HEK293 (cell line): ENCODE results near the gene GABRD.
A peak's percentile ranks its signal among the peaks of the same experiment; 100 is the strongest.

ENCODE experiments used
- CTCF ChIA-PET: fragments of 350-600 bp; formaldehyde crosslinking; extraction: SDS; loops from one replicate; lab custom pipeline; 2021; ENCODE audit warnings: antibody characterized with exemption; lab: Yijun Ruan, JAX
- POLR2A ChIA-PET: fragments of 300-600 bp; formaldehyde crosslinking; extraction: SDS; loops from one replicate; lab custom pipeline; 2020; ENCODE audit warnings: antibody characterized with exemption, inconsistent platforms; lab: Yijun Ruan, JAX
- H3K27ac ChIP-seq: fragments of 200-500 bp; sonication (Bioruptor generic); 2 replicates; pipeline ENCODE4 v1.5.1; 2014; ENCODE audit warnings: low read depth, low read length, control low read depth, inconsistent platforms; ENCODE audit errors: extremely low read depth
- H3K36me3 ChIP-seq, 2 experiments: fragments of 200-500 bp in 1 of 2; sonication (Bioruptor generic) in 1 of 2; 1 replicate in 1 of 2; 2 replicates in 1 of 2; pipeline ENCODE4 v1.5.1; 2014 to 2017; ENCODE audit warnings: inconsistent platforms in 2 of 2, low read length in 2 of 2; ENCODE audit not compliant: control insufficient read depth in 2 of 2, insufficient read depth in 1 of 2
- H3K4me1 ChIP-seq: fragments of 200-500 bp; sonication (Bioruptor generic); 2 replicates; pipeline ENCODE4 v1.5.1; 2014; ENCODE audit warnings: mild to moderate bottlenecking, low read length, inconsistent platforms; ENCODE audit not compliant: control insufficient read depth, insufficient read depth
- H3K4me3 ChIP-seq: 2 replicates; pipeline ENCODE4 v1.5.1; 2011; ENCODE audit warnings: low read depth, mild to moderate bottlenecking, control low read depth, low read length, moderate library complexity
- H3K9me3 ChIP-seq: fragments of 200-500 bp; sonication (Bioruptor generic); 2 replicates; pipeline ENCODE4 v1.5.1; 2014; ENCODE audit warnings: low read depth, low read length, inconsistent platforms; ENCODE audit not compliant: control insufficient read depth, insufficient read depth
- KLF9 ChIP-seq: fragments of 450-650 bp; formaldehyde crosslinking; IDR thresholded peaks from 2 replicates; pipeline ENCODE4 v1.5.1; 2016; ENCODE audit warnings: missing biosample characterization, missing genetic modification characterization, low read depth
- PRDM2 ChIP-seq: fragments of 450-650 bp; formaldehyde crosslinking; IDR thresholded peaks from 2 replicates; pipeline ENCODE4 v1.5.1; 2016; ENCODE audit warnings: missing biosample characterization, missing genetic modification characterization, borderline replicate concordance
- SCRT1 ChIP-seq: fragments of 450-650 bp; formaldehyde crosslinking; IDR thresholded peaks from 2 replicates; pipeline ENCODE4 v1.5.1; 2016; ENCODE audit warnings: missing biosample characterization, missing genetic modification characterization, borderline replicate concordance
- SCRT2 ChIP-seq: fragments of 450-650 bp; formaldehyde crosslinking; IDR thresholded peaks from 2 replicates; pipeline ENCODE4 v1.5.1; 2016; ENCODE audit warnings: missing biosample characterization, missing genetic modification characterization
- SETDB1 ChIP-seq: IDR thresholded peaks from one replicate; pipeline ENCODE4 v1.6.1; 2017; ENCODE audit warnings: mild to moderate bottlenecking, low read length, moderate library complexity, mixed read lengths; ENCODE audit not compliant: insufficient read length
- ZNF10 ChIP-seq: fragments of 450-650 bp; formaldehyde crosslinking; IDR thresholded peaks from 2 replicates; pipeline ENCODE4 v1.5.1; 2017; ENCODE audit warnings: missing biosample characterization, missing genetic modification characterization
- ZNF121 ChIP-seq: fragments of 450-650 bp; formaldehyde crosslinking; IDR thresholded peaks from 2 replicates; pipeline ENCODE4 v1.5.1; 2016; ENCODE audit warnings: missing biosample characterization, missing genetic modification characterization
- ZNF214 ChIP-seq: fragments of 450-650 bp; formaldehyde crosslinking; IDR thresholded peaks from 2 replicates; pipeline ENCODE4 v1.5.1; 2017; ENCODE audit warnings: missing biosample characterization, mild to moderate bottlenecking, missing genetic modification characterization, borderline replicate concordance
- ZNF24 ChIP-seq: fragments of 450-650 bp; formaldehyde crosslinking; IDR thresholded peaks from 2 replicates; pipeline ENCODE4 v1.5.1; 2016; ENCODE audit warnings: missing biosample characterization, missing genetic modification characterization
- ZNF394 ChIP-seq: fragments of 450-650 bp; formaldehyde crosslinking; IDR thresholded peaks from 2 replicates; pipeline ENCODE4 v1.5.1; 2016; ENCODE audit warnings: missing biosample characterization, missing genetic modification characterization, mild to moderate bottlenecking, moderate library complexity, borderline replicate concordance
- ZNF521 ChIP-seq: fragments of 450-650 bp; formaldehyde crosslinking; IDR thresholded peaks from 2 replicates; pipeline ENCODE4 v1.5.1; 2017; ENCODE audit warnings: missing biosample characterization, mild to moderate bottlenecking, missing genetic modification characterization
- ZNF610 ChIP-seq: fragments of 450-650 bp; formaldehyde crosslinking; IDR thresholded peaks from 2 replicates; pipeline ENCODE4 v1.5.1; 2016; ENCODE audit warnings: missing biosample characterization, missing genetic modification characterization, borderline replicate concordance
- ZNF677 ChIP-seq: fragments of 450-650 bp; IDR thresholded peaks from 2 replicates; pipeline ENCODE4 v1.5.0; 2018; ENCODE audit warnings: missing biosample characterization, mild to moderate bottlenecking, missing genetic modification characterization, moderate library complexity
- ZNF701 ChIP-seq: fragments of 450-650 bp; formaldehyde crosslinking; IDR thresholded peaks from 2 replicates; pipeline ENCODE4 v1.5.1; 2016; ENCODE audit warnings: missing biosample characterization, missing genetic modification characterization
- ZNF704 ChIP-seq: fragments of 450-650 bp; formaldehyde crosslinking; IDR thresholded peaks from 2 replicates; pipeline ENCODE4 v1.5.1; 2016; ENCODE audit warnings: missing biosample characterization, missing genetic modification characterization
- TF ChIP-seq, protein P1 (sequence below): fragments of 450-650 bp; formaldehyde crosslinking; conservative IDR thresholded peaks from 2 replicates; pipeline ENCODE4 v1.5.1; 2016; ENCODE audit warnings: low read depth, missing biosample characterization, missing genetic modification characterization
- TF ChIP-seq, protein P2 (sequence below): fragments of 450-650 bp; formaldehyde crosslinking; IDR thresholded peaks from 2 replicates; pipeline ENCODE4 v1.5.1; 2016; ENCODE audit warnings: missing biosample characterization, missing genetic modification characterization

The GABRD gene

GRCh38 chr1:2076826-2077225 is 57.7 kb downstream of the GABRD start (continued):
- TF ChIP-seq, protein P1, sequence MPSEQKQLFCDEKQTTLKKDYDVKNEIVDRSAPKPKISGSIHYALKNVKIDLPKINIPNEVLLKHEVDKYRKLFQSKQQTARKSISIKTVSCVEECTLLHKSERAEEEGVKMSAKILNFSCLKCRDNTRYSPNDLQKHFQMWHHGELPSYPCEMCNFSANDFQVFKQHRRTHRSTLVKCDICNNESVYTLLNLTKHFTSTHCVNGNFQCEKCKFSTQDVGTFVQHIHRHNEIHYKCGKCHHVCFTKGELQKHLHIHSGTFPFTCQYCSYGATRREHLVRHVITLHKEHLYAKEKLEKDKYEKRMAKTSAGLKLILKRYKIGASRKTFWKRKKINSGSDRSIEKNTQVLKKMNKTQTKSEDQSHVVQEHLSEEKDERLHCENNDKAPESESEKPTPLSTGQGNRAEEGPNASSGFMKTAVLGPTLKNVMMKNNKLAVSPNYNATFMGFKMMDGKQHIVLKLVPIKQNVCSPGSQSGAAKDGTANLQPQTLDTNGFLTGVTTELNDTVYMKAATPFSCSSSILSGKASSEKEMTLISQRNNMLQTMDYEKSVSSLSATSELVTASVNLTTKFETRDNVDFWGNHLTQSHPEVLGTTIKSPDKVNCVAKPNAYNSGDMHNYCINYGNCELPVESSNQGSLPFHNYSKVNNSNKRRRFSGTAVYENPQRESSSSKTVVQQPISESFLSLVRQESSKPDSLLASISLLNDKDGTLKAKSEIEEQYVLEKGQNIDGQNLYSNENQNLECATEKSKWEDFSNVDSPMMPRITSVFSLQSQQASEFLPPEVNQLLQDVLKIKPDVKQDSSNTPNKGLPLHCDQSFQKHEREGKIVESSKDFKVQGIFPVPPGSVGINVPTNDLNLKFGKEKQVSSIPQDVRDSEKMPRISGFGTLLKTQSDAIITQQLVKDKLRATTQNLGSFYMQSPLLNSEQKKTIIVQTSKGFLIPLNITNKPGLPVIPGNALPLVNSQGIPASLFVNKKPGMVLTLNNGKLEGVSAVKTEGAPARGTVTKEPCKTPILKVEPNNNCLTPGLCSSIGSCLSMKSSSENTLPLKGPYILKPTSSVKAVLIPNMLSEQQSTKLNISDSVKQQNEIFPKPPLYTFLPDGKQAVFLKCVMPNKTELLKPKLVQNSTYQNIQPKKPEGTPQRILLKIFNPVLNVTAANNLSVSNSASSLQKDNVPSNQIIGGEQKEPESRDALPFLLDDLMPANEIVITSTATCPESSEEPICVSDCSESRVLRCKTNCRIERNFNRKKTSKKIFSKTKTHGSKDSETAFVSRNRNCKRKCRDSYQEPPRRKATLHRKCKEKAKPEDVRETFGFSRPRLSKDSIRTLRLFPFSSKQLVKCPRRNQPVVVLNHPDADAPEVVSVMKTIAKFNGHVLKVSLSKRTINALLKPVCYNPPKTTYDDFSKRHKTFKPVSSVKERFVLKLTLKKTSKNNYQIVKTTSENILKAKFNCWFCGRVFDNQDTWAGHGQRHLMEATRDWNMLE (tag by site-specific recombination): no peak
- TF ChIP-seq ZNF24 (tag by site-specific recombination) (no peak), KLF9 (tag by site-specific recombination) (no peak), ZNF704 (tag by site-specific recombination) (no peak)
- TF ChIP-seq, protein P2, sequence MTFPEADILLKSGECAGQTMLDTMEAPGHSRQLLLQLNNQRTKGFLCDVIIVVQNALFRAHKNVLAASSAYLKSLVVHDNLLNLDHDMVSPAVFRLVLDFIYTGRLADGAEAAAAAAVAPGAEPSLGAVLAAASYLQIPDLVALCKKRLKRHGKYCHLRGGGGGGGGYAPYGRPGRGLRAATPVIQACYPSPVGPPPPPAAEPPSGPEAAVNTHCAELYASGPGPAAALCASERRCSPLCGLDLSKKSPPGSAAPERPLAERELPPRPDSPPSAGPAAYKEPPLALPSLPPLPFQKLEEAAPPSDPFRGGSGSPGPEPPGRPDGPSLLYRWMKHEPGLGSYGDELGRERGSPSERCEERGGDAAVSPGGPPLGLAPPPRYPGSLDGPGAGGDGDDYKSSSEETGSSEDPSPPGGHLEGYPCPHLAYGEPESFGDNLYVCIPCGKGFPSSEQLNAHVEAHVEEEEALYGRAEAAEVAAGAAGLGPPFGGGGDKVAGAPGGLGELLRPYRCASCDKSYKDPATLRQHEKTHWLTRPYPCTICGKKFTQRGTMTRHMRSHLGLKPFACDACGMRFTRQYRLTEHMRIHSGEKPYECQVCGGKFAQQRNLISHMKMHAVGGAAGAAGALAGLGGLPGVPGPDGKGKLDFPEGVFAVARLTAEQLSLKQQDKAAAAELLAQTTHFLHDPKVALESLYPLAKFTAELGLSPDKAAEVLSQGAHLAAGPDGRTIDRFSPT (tag by site-specific recombination): no peak

GRCh38 chr1:2078170-2078569 is 59.0 kb downstream of the GABRD start:
- H3K36me3 ChIP-seq: peaks cover 0 to 37% of the 10 kb centered on the region in 2 experiments; a peak in 1 of 3 replicates
- TF ChIP-seq ZNF521 (tag by site-specific recombination): no peak
- peak; percentile 75 for TF ChIP-seq SETDB1
- ChIA-PET POLR2A (no interaction called here), CTCF (interaction anchor here (1.4 kb wide), 1 partner anchor 62 kb away, joined by 4 read pairs; no protein-coding TSS in a partner anchor)
- H3K4me1 ChIP-seq: no peaks in the 10 kb centered on the region
- H3K9me3 ChIP-seq: no peaks in the 10 kb centered on the region
- no peak overlapping the region for H3K4me3 ChIP-seq
- H3K27ac ChIP-seq: no peak overlapping the region

- Histone ChIP-seq H3K9me3 (no peaks in the 10 kb centered on the region), H3K4me3 (no peak overlapping the region), H3K27ac (no peak overlapping the region), H3K36me3 (peaks cover 0 to 26% of the 10 kb centered on the region in 2 experiments; a peak in 1 of 3 replicates), H3K4me1 (no peaks in the 10 kb centered on the region)
- ChIA-PET POLR2A (no interaction called here), CTCF (interaction anchor here (0.6 kb wide), 1 partner anchor 23 kb away, joined by 3 read pairs; no protein-coding TSS in a partner anchor)
- TF ChIP-seq ZNF677 (tag by site-specific recombination) (no peak), ZNF214 (tag by site-specific recombination) (no peak), ZNF121 (no peak), SCRT2 (no peak), ZNF610 (tag by site-specific recombination) (no peak), PRDM2 (no peak), ZNF394 (tag by site-specific recombination) (no peak), ZNF10 (tag by site-specific recombination) (no peak), SCRT1 (tag by site-specific recombination) (no peak), ZNF701 (tag by site-specific recombination) (no peak)
These were observed 60.4 kb downstream of the GABRD start for GRCh38 chr1:2079396-2080085.
